ENCODE data around the gene CHRNB4. TPM values are rescaled to one million over a fixed set of nuclear protein-coding genes. Genes with fewer than 3 reads are reported as not detected.

The CHRNB4 gene
- total and polyA plus RNA-seq, 2 donors (not counting 1 experiment from before 2014, with no cell fraction given), result not detected

DNA sequence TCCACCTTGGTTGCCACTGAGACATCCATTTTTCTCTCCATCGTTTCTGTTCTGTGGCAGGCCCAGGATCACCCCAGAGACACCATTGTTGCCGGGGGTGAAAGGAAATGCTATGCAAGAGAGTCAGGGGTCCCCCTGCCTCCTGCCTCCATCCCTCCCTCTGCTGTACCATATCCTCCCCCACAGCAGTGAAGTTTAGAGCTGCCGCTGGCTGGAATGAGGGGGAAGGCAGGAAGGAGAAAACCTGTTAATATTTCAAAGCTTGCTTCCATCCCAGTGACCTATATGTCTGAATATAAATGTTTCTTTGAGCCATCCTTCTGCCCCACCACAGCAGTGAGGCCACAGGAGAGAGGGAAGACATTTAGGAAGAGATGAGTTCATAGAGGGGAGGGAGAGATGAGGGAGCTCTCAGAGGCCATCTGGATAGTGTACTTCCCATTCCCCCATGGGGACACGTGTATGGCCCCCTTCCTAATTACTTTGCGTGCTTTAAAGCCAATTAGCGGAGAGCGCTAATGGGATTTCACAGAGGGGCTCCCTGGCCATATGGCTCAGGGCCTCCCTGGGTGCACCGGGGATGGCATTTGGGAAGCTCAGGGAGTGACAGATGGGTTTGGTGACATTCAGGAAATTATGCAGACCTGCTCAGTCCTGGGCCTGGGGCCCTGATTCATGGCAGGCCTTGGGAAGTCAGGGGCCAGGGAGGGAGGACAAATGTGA is 40.4 kb upstream of the CHRNB4 start:
- peaks cover 8% of the 10 kb centered on the region for H3K27me3 Mint-ChIP-seq
- CTCF ChIA-PET, result no interaction called here
- no peak overlapping the region for H3K27ac Mint-ChIP-seq
- no peak for TF ChIP-seq CTCF (IDR thresholded peaks at IDR 0.05)
- TF ChIP-seq EZH2 (IDR thresholded peaks at IDR 0.05; ENCODE audit: borderline replicate concordance, insufficient read depth, low read depth, low read length, poor library complexity, severe bottlenecking), result no peak
- Histone ChIP-seq H3K4me1 (ENCODE audit: control insufficient read depth in 2 of 2, insufficient read depth in 2 of 2, low read length in 2 of 2) (no peaks in the 10 kb centered on the region), H3K36me3 (replicated peaks in 1 of 2; ENCODE audit: control extremely low read depth in 1 of 2, control insufficient read depth in 1 of 2, extremely low read depth in 1 of 2, insufficient read depth in 2 of 2, low read length in 1 of 2) (no peaks in the 10 kb centered on the region), H3K4me2 (replicated peaks; ENCODE audit: low read depth, low read length, poor library complexity, severe bottlenecking) (no peak overlapping the region), H3K27me3 (replicated peaks in 1 of 4; ENCODE audit: control extremely low read depth in 1 of 4, control insufficient read depth in 3 of 4, insufficient read depth in 4 of 4, low read length in 3 of 4) (peaks cover 0 to 3% (median 0%) of the 10 kb centered on the region in 4 experiments), H2AFZ (ENCODE audit: insufficient read depth, low read depth, low read length, poor library complexity, severe bottlenecking) (no peak overlapping the region), H3K9me3 (ENCODE audit: control extremely low read depth in 1 of 3, control insufficient read depth in 2 of 3, insufficient read depth in 1 of 3, low read length in 2 of 3) (no peaks in the 10 kb centered on the region), H3K4me3 (ENCODE audit: control extremely low read depth in 1 of 5, extremely low read depth in 1 of 5, insufficient read depth in 1 of 5, low read depth in 2 of 5, low read length in 4 of 5) (no peak overlapping the region), H3K79me2 (ENCODE audit: control insufficient read depth, insufficient read depth, low read length) (no peaks in the 10 kb centered on the region), H3K9ac (ENCODE audit: low read length) (no peak overlapping the region), H4K20me1 (ENCODE audit: control insufficient read depth, insufficient read depth, low read length, poor library complexity, severe bottlenecking) (no peaks in the 10 kb centered on the region), H3K27ac (ENCODE audit: low read length in 2 of 2) (no peak overlapping the region)
- intact Hi-C loops (cut with micrococcal nuclease), result no loop called here
- 69% methylated on average over 5 of the region's 8 CpGs for WGBS (ENCODE audit: insufficient coverage)
- no peaks in the 10 kb centered on the region for H3K9me3 Mint-ChIP-seq (ENCODE audit: insufficient read depth)
- no peak overlapping the region for H3K4me3 Mint-ChIP-seq
- H3K4me1 Mint-ChIP-seq, result no peaks in the 10 kb centered on the region
- ATAC-seq (ENCODE audit: low read depth) (no peak), DNase-seq (no peak)
- POLR2A ChIA-PET, result no interaction called here

- ChIA-PET POLR2A (no interaction called here), CTCF (no interaction called here)
- Histone ChIP-seq H3K4me3 (ENCODE audit: control extremely low read depth in 1 of 5, extremely low read depth in 1 of 5, insufficient read depth in 1 of 5, low read depth in 2 of 5, low read length in 4 of 5) (no peak overlapping the region), H3K9me3 (ENCODE audit: control extremely low read depth in 1 of 3, control insufficient read depth in 2 of 3, insufficient read depth in 1 of 3, low read length in 2 of 3) (no peaks in the 10 kb centered on the region), H3K4me2 (replicated peaks; ENCODE audit: low read depth, low read length, poor library complexity, severe bottlenecking) (no peak overlapping the region), H4K20me1 (ENCODE audit: control insufficient read depth, insufficient read depth, low read length, poor library complexity, severe bottlenecking) (no peaks in the 10 kb centered on the region), H3K79me2 (ENCODE audit: control insufficient read depth, insufficient read depth, low read length) (no peaks in the 10 kb centered on the region), H3K9ac (ENCODE audit: low read length) (no peak overlapping the region), H3K4me1 (ENCODE audit: control insufficient read depth in 2 of 2, insufficient read depth in 2 of 2, low read length in 2 of 2) (no peaks in the 10 kb centered on the region), H3K36me3 (replicated peaks in 1 of 2; ENCODE audit: control extremely low read depth in 1 of 2, control insufficient read depth in 1 of 2, extremely low read depth in 1 of 2, insufficient read depth in 2 of 2, low read length in 1 of 2) (no peaks in the 10 kb centered on the region), H3K27ac (ENCODE audit: low read length in 2 of 2) (no peak overlapping the region), H3K27me3 (replicated peaks in 1 of 4; ENCODE audit: control extremely low read depth in 1 of 4, control insufficient read depth in 3 of 4, insufficient read depth in 4 of 4, low read length in 3 of 4) (peaks cover 0 to 3% (median 0%) of the 10 kb centered on the region in 4 experiments), H2AFZ (ENCODE audit: insufficient read depth, low read depth, low read length, poor library complexity, severe bottlenecking) (no peak overlapping the region)
- no peak for DNase-seq
- WGBS (ENCODE audit: insufficient coverage), result 73% methylated on average over 10 of the region's 10 CpGs
- H3K4me1 Mint-ChIP-seq, result no peaks in the 10 kb centered on the region
- no peaks in the 10 kb centered on the region for H3K9me3 Mint-ChIP-seq (ENCODE audit: insufficient read depth)
- peaks cover 2% of the 10 kb centered on the region for H3K27me3 Mint-ChIP-seq
- TF ChIP-seq CTCF (IDR thresholded peaks at IDR 0.05) (no peak), EZH2 (IDR thresholded peaks at IDR 0.05; ENCODE audit: borderline replicate concordance, insufficient read depth, low read depth, low read length, poor library complexity, severe bottlenecking) (no peak)
- H3K27ac Mint-ChIP-seq, result no peak overlapping the region
- no peak overlapping the region for H3K4me3 Mint-ChIP-seq
- no peak for ATAC-seq (ENCODE audit: low read depth)
- intact Hi-C loops (cut with micrococcal nuclease), result no loop called here
Observed at GRCh38 chr15:78680431-78681075, 39.5 kb upstream of the CHRNB4 start.
